ENCODE results near the gene HSPB8.
"Not testable (repeated sequence)": the region's sequence is repeated elsewhere in the genome, so short reads cannot be mapped to it uniquely, and the experiment has no call there.

HSPB8 gene

DNA sequence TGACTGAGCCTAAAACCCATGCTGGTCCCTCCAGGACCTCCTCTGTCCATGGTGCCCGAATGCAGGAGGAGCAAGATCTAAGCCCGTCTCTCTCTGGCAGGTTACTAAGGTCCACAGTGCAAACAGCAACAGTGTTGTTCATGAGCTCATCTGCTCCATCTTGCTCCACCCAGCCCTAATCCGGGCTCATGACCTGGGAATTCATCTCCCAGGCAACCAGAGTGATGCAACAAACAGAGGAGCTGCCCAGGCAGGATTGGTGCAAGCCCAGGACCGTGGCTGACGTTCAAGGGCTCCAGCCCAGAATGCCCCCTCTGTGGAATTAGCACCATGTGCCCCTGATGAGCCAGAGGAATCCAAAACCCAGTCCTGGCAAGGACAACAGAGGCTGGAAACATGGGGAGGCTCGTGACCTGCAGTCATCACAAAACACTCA is 29.9 kb downstream of the HSPB8 start:
- DNase-seq = no peak

DNA sequence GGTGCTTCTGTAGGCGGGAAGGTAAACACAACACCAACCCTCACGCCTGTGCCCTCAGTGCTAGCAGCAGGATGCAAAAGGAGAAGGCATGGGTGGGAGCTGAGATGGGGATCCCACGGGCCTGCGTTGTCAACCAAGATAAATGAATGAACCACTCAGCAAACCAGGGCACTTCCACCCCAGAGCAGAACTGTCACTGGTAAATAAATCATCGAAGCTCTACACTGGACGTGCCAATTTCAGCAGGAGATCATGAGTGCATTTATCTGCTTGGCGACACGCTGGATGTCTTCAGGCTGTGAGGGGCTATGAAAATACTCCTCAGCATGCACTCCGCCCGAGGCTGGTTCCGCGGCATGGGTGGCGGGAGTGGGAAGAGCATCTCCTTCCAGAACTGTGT is 33.2 kb downstream of the HSPB8 start:
- DNase-seq = no peak

DNA sequence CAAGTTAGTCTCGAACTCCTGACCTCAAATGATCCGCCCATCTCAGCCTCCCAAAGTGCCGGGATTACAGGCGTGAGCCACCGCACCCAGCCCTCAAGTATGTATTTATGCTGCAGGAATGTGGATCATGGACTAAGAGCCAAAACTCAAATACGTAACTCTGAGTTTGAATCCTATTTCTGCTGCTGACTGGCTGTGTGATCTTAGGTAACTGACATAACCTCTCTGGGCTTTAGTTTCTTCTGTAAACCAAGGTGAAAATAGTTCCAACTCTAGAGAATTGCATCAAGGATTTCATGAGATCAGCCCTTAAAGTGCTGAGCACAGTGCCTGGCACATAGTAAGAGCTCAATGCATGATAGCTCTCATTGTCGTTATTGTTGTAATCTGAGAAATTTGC is 37.4 kb downstream of the HSPB8 start:
- DNase-seq = no peak

DNA sequence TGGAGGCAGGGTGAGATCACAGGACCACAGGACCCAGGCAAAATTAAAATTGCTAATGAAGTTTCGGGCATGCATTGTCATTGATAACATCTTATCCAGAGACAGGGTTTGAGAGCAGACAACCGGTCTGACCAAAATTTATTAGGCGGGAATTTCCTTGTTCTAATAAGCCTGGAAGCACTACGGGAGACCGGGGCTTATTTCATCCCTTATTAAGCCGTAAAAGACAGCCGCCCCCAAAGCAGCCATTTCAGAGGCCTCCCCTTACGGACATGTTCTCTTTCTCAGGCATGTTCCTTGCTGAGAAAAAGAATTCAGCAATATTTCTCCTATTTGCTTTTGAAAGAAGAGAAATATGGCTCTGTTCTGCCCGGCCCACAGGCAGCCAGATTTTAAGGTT is 40.1 kb downstream of the HSPB8 start:
- DNase-seq = not testable (repeated sequence)

DNA sequence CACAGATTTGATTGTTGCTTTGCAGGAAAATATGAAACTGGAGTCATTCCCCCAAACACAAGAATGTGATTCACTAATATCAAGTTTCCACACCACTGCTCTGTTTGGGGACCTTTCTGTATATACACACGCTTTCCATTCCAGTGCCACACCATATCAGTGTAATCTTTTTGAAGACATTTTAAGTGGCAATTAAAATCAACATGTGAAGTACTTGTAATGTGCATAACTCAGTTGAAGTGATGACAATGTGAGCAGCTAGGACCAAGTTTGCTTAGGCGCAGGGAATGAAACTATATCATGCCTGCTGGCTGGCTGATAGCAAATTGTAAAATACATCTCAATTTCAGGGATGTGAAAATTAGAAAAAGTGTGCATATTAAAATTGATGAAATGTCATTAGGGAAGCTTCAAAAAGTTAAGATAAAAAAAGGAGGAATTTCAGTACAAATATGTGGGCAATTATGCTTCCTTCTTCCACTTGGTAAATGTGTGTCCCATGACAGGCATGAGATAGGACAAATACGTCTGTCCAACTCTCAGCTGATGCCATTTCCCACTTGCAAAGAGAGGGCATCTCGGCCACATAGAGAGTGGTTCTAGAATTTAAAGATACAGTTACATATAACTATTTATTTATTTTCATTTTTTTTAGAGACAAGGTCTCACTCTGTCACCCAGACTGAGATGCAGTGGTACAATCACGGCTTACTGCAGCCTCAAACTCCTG is 43.7 kb downstream of the HSPB8 start:
- no peak for DNase-seq

DNA sequence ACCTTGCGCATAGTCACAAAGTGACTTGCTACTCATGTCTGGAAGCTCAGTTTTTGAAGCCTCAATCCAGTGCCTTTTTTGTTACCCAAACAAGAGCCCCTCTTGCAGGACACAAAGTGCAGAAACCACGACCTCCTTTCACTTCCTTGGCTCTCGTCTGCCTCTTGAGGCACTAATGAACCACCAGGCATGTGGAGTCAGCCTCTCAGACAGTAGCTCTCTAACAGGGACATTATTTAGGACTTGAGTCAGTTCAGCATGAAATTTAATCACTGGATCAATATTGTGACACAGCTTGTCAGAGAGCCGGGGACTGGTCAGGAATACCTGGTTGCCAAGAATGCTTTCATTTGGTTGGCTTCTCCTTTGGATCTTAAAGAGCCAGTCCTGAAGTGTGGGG is 46.7 kb downstream of the HSPB8 start:
- no peak for DNase-seq

DNA sequence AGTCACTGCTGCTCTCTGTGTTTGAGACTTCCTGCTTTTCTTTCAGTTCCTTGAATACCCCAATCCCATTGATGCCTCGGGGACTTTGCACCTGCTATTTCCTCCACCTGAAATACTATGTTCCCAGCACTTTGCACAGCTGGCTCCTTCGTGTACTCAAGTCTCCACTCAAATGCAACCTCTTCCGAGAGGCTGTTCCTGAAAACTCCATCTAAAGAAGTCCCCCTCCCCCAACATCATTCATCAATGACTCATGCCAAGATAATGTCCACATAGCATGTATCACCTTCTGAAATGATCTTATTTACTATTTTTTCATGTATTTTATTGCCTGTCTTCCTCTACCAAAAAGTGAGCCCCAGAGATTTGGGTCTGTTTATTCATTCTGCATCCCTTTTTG is 48.6 kb downstream of the HSPB8 start:
- no peak for DNase-seq

DNA sequence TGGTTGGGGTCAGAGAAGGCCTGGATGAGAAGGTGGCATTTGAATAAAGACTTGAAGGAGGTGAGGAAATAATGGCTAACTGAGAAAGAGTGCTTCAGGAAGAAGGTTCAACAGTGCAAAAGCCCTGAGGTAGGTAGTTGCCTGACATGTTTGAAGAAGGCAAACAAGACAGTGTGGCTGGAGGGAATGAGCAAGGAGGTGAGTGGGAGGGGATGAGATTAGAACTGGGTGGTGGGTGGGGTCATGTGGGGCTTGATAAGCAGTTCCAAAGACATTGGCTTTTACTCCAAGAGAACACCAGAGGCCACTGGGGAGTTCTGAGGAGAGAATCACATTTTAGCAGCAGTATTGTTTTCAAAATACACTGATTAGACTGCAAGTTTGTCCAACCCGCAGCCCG is 50.5 kb downstream of the HSPB8 start:
- no peak for DNase-seq

DNA sequence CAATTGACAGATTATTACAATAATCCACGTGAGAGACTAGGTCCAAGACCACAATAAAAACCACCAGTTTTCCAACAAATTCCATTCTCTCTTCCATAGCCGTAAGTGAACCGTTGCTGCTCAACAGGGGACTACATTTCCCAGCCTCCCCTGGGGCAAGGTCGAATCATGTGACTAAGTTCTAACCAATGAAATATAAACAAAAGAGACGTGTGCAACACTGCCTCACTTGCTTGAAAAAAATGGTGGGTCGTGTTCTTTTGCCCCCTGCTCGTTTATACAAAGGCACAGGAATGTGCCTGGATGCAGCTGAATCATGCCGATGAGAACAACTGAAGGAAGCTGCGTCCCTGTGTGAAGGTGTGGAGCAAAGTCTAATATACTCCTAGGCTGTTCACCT is 51.1 kb downstream of the HSPB8 start:
- no peak for DNase-seq

DNA sequence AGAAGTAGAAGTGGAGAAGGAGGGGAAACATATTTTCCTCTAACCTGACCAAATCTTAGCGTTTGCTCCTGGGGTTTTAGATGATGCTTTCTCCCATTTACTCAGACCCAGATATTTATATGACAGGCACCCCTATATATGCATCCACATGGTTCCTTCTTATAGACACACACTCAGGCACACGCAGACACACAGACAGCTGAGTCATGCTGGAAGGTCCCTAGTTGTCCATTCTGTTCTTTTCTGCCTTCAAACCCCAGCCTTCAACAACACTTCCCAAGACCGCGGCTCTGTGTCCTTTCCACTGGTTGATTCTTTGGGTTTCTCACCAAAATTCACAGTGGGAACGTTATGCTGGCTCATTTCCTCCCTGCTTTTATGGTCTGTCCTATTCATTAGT is 52.1 kb downstream of the HSPB8 start:
- no peak for DNase-seq

DNA sequence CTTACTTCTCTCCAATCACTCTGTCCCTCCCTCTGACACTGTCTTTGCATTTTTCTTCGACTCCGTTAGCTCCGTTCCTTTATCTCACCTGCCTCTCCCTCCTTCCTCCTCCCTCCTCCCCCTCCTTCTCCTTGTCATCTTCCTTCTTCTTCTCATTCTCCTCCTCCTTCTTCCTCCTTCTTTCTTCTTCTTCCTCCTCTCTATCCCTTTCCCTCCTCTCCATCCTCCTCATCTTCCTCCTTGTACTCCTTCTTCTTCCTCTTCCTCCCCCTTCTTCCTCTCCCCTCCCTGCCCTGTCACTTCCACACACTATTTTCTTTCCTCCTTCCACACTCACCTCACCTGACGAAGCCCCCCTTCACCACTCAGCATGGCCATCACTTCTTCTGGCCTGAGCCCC is 53.0 kb downstream of the HSPB8 start:
- no peak for DNase-seq

DNA sequence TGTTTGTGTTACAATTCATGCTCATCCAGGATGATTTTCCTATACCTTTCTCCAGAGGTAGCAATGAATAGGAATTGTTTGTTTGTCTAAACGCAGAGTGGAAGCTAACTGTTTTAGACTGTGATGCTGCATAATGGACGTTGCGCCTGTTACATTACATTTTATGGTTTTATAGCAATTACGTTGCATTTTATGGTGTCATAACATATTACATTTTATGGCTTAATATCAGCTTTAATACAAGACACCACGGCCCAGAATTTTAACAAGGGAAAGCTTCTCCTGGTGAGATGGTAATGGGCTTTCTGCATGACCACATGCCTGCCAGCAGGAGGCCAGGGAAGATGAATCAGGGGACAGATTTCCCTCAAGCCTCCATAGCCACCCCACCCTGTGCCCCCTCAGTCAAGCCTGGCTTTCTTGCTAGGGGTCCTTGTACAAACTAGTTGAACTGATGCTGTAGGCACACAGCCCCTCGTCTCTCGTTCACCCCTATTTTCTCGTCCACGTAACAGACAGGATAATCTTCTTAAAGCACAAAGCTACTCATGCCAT is 56.5 kb downstream of the HSPB8 start:
- no peak for DNase-seq

DNA sequence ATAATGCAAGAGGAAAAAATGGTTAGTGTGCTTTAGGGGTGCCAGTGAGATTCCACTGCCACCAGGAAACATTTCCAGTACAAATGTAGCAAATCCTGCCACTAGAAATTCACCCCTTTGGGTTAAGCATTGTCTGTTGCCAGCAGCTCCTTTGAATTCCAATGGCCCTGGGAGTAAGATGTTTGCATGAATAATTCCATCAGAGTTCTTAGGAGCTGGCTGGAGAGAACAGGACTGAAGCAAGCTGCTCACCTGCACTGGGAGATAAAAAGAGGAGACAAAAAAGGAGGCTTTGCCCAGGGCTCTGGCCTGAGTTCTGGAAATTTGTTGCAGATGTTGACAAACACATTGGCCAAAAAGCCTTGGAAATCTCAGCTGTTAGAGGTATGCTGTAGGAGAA is 57.6 kb downstream of the HSPB8 start:
- DNase-seq = no peak

DNA sequence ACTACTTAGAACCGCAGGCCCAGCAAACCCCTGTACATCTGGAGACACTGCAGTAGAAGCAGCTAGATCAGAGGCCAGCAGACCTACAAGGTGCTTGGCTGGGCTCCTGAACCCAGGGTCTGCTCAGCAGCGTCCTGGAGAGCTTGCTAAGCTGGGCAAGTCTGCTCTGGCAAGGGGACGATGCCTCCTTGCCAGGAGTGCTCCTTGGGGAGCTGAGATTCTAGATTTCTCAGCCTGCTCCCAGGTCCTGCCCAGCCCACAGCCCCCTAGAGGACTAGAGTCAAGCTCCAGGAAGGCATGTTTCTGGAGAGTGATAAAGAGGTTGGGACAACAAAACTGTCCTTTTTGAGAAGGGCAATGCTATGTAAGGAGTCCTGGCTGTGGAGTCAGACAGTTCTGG is 60.3 kb downstream of the HSPB8 start:
- DNase-seq = no peak

DNA sequence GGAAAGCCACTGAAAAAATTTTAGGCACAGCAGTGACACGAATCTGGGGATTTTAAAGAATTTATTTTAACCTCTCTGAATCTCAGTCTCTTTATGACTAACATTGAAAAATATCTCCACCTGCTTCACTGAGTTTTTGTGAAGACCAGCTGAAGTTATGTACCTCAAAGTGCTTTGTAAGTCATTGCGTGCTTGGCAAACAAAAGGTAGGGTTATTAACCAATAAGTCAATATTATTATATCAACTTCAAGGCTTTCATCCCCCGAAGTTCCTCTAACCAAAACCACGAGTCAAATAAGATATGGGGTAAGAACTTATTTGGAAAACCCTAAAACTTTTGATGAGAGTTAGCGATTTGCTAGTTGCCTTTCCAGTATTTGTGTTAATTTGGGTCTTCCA is 62.3 kb downstream of the HSPB8 start:
- DNase-seq = no peak

DNA sequence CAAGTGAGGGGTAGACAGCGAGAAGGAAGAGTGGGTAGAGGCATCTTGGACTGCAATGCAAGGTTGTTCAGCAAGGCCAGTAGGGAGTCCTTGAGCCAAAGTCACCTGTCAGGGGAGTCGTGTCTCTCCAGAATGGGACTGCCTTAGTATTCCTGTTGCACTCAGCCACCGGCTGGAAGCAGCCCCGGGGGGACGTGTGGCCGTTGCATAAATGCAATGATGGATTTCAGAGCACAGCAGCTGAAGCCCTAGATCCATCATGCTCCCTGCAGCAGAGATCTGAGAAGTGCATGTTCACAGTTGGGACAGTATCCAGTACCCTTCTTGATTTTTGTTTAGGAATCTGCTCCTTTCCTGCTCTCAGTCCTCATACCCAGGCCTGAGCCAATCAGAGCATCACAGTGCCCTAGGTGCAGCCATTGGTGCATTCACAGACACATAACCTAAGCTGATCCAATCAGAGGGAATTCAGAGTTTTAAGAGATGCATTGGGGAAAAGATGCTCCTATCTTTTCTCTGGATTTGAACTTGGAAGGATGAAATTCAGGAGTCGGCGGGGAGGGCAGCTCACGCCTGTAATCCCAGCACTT is 62.9 kb downstream of the HSPB8 start:
- no peak for DNase-seq
